Measurements from ENCODE around the gene RAB36. TPM values are rescaled to one million over a fixed set of nuclear protein-coding genes. Genes with fewer than 3 reads are reported as not detected.
A peak's percentile ranks its signal among the peaks of the same experiment; 100 is the strongest.

Gene RAB36
- total RNA-seq, 3 donors from 2014 or later (not counting 1 experiment from before 2014, with no cell fraction given), result 1.7 to 2.9 (median 2.6) TPM

GRCh38 chr22:23190526-23190925 is 45.2 kb downstream of the RAB36 start:
- no peak overlapping the region for H3K4me3 Mint-ChIP-seq
- no peaks in the 10 kb centered on the region for H3K9me3 Mint-ChIP-seq
- H3K36me3 Mint-ChIP-seq, result no peaks in the 10 kb centered on the region
- WGBS (ENCODE audit: insufficient coverage), result 87% methylated on average over 8 of the region's 9 CpGs
- H3K27me3 Mint-ChIP-seq (ENCODE audit: low read depth in 2 of 2), result no peaks in the 10 kb centered on the region
- no peaks in the 10 kb centered on the region for H3K9me3 ChIP-seq (ENCODE audit: control insufficient read depth, insufficient read depth, low read length)
- DNase-seq (no peak), ATAC-seq (no peak)
- no peak overlapping the region for H3K4me3 ChIP-seq (ENCODE audit: low read length)
- H3K4me1 ChIP-seq (ENCODE audit: control insufficient read depth, insufficient read depth, low read length), result peaks cover 28% of the 10 kb centered on the region
- intact Hi-C loops (cut with micrococcal nuclease), result no loop called here
- peaks cover 66 to 72% of the 10 kb centered on the region in 2 donors for H3K4me1 Mint-ChIP-seq
- no peak for TF ChIP-seq CTCF (IDR thresholded peaks at IDR 0.05)
- H3K27me3 ChIP-seq (ENCODE audit: control insufficient read depth, insufficient read depth, low read length), result no peaks in the 10 kb centered on the region
- H3K27ac ChIP-seq (ENCODE audit: low read length), result no peak overlapping the region
- peaks cover 15% of the 10 kb centered on the region for H3K36me3 ChIP-seq (ENCODE audit: control insufficient read depth, insufficient read depth, low read length)
- peak overlapping the region in 1 of 2 donors; percentile 57 for H3K27ac Mint-ChIP-seq

DNA sequence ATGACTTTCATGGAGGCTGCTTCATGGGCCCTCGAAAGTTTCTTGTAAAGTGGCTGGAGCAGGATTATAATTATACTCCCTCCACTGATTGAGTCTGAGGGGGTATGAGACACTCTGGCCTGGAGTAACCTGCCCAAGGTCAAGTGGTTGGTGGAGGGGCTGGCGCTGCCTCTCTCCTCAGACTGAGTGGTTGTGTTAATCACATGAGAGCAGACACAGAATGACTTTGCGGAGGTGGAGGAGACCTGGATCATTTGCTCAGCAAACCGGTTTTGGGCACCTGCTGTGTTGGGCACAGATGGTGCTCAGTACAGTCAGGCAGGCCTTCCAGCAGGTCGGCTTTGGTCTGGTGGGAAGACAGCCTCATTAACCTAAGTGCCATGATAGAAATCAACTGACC is 46.9 kb downstream of the RAB36 start:
- Mint-ChIP-seq H3K27me3 (ENCODE audit: low read depth in 2 of 2) (no peaks in the 10 kb centered on the region), H3K4me1 (peaks cover 53 to 69% of the 10 kb centered on the region in 2 donors), H3K9me3 (no peaks in the 10 kb centered on the region), H3K4me3 (no peak overlapping the region), H3K36me3 (no peaks in the 10 kb centered on the region), H3K27ac (peak overlapping the region in 1 of 2 donors; percentile 81)
- Histone ChIP-seq H3K27me3 (ENCODE audit: control insufficient read depth, insufficient read depth, low read length) (no peaks in the 10 kb centered on the region), H3K4me3 (ENCODE audit: low read length) (no peak overlapping the region), H3K27ac (ENCODE audit: low read length) (no peak overlapping the region), H3K9me3 (ENCODE audit: control insufficient read depth, insufficient read depth, low read length) (no peaks in the 10 kb centered on the region), H3K4me1 (ENCODE audit: control insufficient read depth, insufficient read depth, low read length) (peaks cover 12% of the 10 kb centered on the region), H3K36me3 (ENCODE audit: control insufficient read depth, insufficient read depth, low read length) (peaks cover 17% of the 10 kb centered on the region)
- DNase-seq, result no peak
- 71% methylated on average over 4 of the region's 5 CpGs for WGBS (ENCODE audit: insufficient coverage)
- intact Hi-C loops (cut with micrococcal nuclease), result no loop called here
- no peak for ATAC-seq
- TF ChIP-seq CTCF (IDR thresholded peaks at IDR 0.05), result no peak

DNA sequence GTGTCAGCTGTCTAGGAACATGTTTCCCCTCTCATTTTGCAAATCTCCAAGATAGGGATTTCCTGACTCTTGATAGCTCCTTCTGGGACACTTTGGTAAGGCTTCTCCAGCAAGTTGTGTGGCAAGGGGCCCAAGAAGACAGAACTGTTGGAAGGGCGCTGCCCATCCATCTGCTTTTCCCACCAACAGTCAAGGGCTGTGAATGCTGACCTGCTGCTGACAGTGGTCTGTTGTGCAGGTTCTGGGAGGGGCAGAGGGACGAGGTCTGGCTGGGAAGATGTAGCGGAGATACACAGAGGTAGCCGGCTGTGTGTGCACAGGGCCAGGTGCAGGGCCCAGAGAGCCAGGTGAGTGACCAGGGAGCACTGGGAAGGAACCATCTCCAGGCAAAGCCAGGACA is 47.3 kb downstream of the RAB36 start:
- DNase-seq (no peak), ATAC-seq (no peak)
- Histone ChIP-seq H3K27me3 (ENCODE audit: control insufficient read depth, insufficient read depth, low read length) (no peaks in the 10 kb centered on the region), H3K27ac (ENCODE audit: low read length) (no peak overlapping the region), H3K4me3 (ENCODE audit: low read length) (no peak overlapping the region), H3K4me1 (ENCODE audit: control insufficient read depth, insufficient read depth, low read length) (peaks cover 8% of the 10 kb centered on the region), H3K9me3 (ENCODE audit: control insufficient read depth, insufficient read depth, low read length) (no peaks in the 10 kb centered on the region), H3K36me3 (ENCODE audit: control insufficient read depth, insufficient read depth, low read length) (peaks cover 18% of the 10 kb centered on the region)
- Mint-ChIP-seq H3K27me3 (ENCODE audit: low read depth in 2 of 2) (no peaks in the 10 kb centered on the region), H3K36me3 (no peaks in the 10 kb centered on the region), H3K9me3 (no peaks in the 10 kb centered on the region), H3K27ac (peak overlapping the region; percentile 16 to 81), H3K4me3 (no peak overlapping the region), H3K4me1 (peaks cover 52 to 69% of the 10 kb centered on the region in 2 donors)
- WGBS (ENCODE audit: insufficient coverage), result 97% methylated on average over 4 of the region's 4 CpGs
- intact Hi-C loops (cut with micrococcal nuclease), result no loop called here
- TF ChIP-seq CTCF (IDR thresholded peaks at IDR 0.05), result no peak

DNA sequence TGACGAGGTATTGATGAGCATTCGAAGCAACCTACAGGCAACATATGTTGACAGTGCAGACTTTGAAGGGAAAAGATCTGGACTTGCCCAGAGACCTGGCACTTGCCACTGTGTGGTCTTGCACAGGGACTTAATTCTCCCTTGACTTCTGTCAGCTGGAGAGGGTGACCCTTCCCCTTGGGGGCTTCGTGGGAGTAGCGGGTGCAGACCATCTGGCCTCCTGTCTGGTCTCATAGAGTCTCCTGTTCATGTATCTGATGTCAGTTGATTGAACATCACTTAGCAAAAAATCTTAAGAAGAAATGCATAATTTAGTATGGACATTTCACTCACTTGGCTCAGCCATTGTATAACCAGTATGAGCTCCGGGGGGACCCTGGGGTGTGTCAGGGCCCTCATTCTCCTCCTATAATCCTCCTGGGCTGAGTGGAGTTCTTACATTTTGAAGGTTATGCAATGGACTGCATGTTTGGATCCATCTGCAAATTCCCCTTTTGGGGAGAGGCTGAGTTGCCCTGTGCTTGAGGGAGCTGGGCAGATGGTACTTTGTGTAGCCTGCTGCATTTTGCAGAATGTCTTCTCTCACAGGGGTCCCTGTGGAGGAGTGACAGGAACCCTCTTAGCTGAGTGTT is 48.0 kb downstream of the RAB36 start:
- WGBS (ENCODE audit: insufficient coverage), result 85% methylated on average over 4 of the region's 5 CpGs
- Histone ChIP-seq H3K36me3 (ENCODE audit: control insufficient read depth, insufficient read depth, low read length) (peaks cover 13% of the 10 kb centered on the region), H3K27me3 (ENCODE audit: control insufficient read depth, insufficient read depth, low read length) (no peaks in the 10 kb centered on the region), H3K4me1 (ENCODE audit: control insufficient read depth, insufficient read depth, low read length) (peaks cover 2% of the 10 kb centered on the region), H3K9me3 (ENCODE audit: control insufficient read depth, insufficient read depth, low read length) (no peaks in the 10 kb centered on the region), H3K27ac (ENCODE audit: low read length) (no peak overlapping the region), H3K4me3 (ENCODE audit: low read length) (no peak overlapping the region)
- Mint-ChIP-seq H3K27me3 (ENCODE audit: low read depth in 2 of 2) (no peaks in the 10 kb centered on the region), H3K9me3 (no peaks in the 10 kb centered on the region), H3K4me3 (no peak overlapping the region), H3K27ac (peak overlapping the region; percentile 16 to 81), H3K36me3 (no peaks in the 10 kb centered on the region), H3K4me1 (peaks cover 52 to 69% of the 10 kb centered on the region in 2 donors)
- no peak for TF ChIP-seq CTCF (IDR thresholded peaks at IDR 0.05)
- DNase-seq (no peak), ATAC-seq (no peak)
- intact Hi-C loops (cut with micrococcal nuclease), result no loop called here
